SK-N-MC (cell line): ENCODE data around the gene C1orf167.

Source experiments
- EZH2 ChIP-seq: fragments of 200-600 bp; sonication (generic); IDR thresholded peaks from one replicate; pipeline ENCODE4 v1.6.1; 2017; ENCODE audit warnings: antibody characterized with exemption
- FOXP2 ChIP-seq: optimal IDR thresholded peaks from 2 replicates; pipeline ENCODE3; 2011; ENCODE audit warnings: mild to moderate bottlenecking, moderate library complexity; ENCODE audit not compliant: insufficient read depth; ENCODE audit errors: extremely low read length, control extremely low read depth

GRCh38 chr1:11751087-11751486 lies 10.9 kb upstream of the C1orf167 start:
- no peak for TF ChIP-seq FOXP2
- no peak for TF ChIP-seq EZH2
